ENCODE data around the gene METTL25. TPM values are rescaled to one million over a fixed set of nuclear protein-coding genes. Genes with fewer than 3 reads are reported as not detected.

METTL25 gene
- total RNA-seq, 4 donors from 2014 or later, result 6.1 to 16.8 (median 12.3) TPM

DNA sequence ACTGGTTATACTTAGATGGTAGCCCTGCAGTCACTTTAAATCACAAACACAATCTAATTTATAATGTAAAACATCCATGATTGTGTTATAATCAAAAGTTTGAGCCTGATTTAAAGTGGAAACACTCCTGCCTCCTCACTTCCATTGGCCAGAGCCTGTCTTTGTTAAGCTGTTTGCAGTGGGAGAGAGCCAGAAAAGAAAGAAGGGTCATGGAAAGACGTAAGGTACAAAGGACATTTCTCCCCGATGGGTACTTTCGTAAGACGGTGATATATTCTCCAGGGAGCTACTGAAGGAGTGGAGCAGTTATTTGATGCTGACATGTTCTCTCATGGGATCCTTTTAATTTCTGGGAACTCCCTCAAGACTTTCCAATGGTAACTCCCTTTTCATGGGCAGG lies 164.0 kb downstream of the METTL25 start:
- DNase-seq (ENCODE audit: low spot score in 2 of 2), result no peak
- Histone ChIP-seq H3K36me3 (no peaks in the 10 kb centered on the region), H3K4me1 (peaks cover 0 to 8% (median 0%) of the 10 kb centered on the region in 4 donors), H3K27ac (no peak overlapping the region), H3K27me3 (no peaks in the 10 kb centered on the region), H3K4me3 (no peak overlapping the region), H3K9me3 (peaks cover 0 to 3% (median 0%) of the 10 kb centered on the region in 4 donors)
- WGBS, 2 donors, result 83 to 84% methylated on average over 4 of the region's 4 CpGs
- TF ChIP-seq EP300 (IDR thresholded peaks at IDR 0.05), result no peak
- no peak for TF ChIP-seq POLR2A (IDR thresholded peaks at IDR 0.05)
- TF ChIP-seq, protein P1, sequence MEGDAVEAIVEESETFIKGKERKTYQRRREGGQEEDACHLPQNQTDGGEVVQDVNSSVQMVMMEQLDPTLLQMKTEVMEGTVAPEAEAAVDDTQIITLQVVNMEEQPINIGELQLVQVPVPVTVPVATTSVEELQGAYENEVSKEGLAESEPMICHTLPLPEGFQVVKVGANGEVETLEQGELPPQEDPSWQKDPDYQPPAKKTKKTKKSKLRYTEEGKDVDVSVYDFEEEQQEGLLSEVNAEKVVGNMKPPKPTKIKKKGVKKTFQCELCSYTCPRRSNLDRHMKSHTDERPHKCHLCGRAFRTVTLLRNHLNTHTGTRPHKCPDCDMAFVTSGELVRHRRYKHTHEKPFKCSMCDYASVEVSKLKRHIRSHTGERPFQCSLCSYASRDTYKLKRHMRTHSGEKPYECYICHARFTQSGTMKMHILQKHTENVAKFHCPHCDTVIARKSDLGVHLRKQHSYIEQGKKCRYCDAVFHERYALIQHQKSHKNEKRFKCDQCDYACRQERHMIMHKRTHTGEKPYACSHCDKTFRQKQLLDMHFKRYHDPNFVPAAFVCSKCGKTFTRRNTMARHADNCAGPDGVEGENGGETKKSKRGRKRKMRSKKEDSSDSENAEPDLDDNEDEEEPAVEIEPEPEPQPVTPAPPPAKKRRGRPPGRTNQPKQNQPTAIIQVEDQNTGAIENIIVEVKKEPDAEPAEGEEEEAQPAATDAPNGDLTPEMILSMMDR (IDR thresholded peaks at IDR 0.05), result no peak

DNA sequence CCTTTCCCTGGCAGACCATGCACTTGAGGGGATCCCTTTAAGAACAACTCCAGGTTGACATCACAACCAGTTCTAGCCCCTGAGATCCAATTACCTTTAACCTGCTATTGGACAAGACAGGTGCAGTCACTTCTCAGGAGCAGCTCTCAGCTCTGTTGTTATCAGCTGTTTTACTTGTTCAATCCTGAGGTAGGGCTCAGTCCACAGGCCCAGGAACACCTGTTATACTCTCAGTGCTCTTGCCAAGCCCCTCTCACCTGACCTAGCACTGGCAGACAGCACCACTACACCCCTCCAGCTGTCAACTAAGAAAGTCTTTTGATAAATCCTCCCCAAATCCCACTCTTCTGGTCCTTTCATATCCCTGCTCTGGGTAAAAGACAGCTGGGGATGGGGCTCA lies 164.4 kb downstream of the METTL25 start:
- no peak for DNase-seq (ENCODE audit: low spot score in 2 of 2)
- Histone ChIP-seq H3K4me1 (peaks cover 0 to 8% (median 0%) of the 10 kb centered on the region in 4 donors), H3K27me3 (no peaks in the 10 kb centered on the region), H3K4me3 (no peak overlapping the region), H3K27ac (no peak overlapping the region), H3K9me3 (peaks cover 0 to 3% (median 0%) of the 10 kb centered on the region in 4 donors), H3K36me3 (no peaks in the 10 kb centered on the region)
- no peak for TF ChIP-seq EP300 (IDR thresholded peaks at IDR 0.05)
- TF ChIP-seq, protein P1 (IDR thresholded peaks at IDR 0.05), result no peak
- no peak for TF ChIP-seq POLR2A (IDR thresholded peaks at IDR 0.05)

DNA sequence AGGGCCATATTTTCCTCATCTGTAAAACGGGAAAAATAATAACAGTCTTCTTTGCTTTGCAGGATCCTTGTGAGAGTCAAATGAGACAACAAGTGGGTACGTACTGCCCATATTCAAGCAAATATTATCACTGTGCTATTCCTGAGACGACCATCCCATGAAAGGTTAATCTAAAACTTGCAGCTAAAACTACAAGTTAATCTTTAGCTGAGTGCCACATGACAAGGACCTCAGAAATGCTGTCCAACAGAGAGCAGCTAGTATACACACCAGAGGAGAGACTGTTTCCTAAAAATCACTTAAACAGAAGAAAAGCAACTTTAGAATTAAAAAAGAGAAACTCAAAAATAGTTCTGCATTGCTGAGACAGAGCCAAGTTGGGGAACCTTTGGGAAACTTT lies 165.7 kb downstream of the METTL25 start:
- DNase-seq (ENCODE audit: low spot score in 2 of 2), result no peak
- H3K27ac ChIP-seq, result no peak overlapping the region
- H3K4me1 ChIP-seq, result peaks cover 0 to 8% (median 0%) of the 10 kb centered on the region in 4 donors
- H3K9me3 ChIP-seq, result no peaks in the 10 kb centered on the region
- WGBS, 2 donors, result 25 to 38% methylated on average over 3 of the region's 3 CpGs
- H3K4me3 ChIP-seq, result no peak overlapping the region
- H3K27me3 ChIP-seq, result no peaks in the 10 kb centered on the region
- no peaks in the 10 kb centered on the region for H3K36me3 ChIP-seq
- TF ChIP-seq POLR2A (IDR thresholded peaks at IDR 0.05) (no peak), EP300 (IDR thresholded peaks at IDR 0.05) (no peak)
- TF ChIP-seq, protein P1 (IDR thresholded peaks at IDR 0.05), result no peak

DNA sequence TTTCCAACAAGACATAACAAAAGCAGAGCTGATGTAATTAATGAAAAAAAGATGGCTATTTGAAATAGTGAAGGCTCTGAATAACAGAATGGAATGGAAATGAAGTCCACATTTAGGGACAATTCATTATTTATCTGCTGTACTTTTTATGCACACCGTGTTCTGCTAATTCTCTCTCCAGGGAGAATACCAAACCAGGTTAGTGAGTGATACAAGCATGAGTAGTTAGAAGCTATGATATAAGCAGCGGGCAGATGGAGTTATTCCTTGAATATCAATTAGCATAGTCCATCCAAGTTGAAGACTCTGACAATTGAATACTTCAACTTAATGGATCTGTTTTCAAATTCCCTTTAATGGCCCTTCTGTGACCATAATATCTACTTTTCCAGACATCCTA lies 166.3 kb downstream of the METTL25 start:
- no peak for DNase-seq (ENCODE audit: low spot score in 2 of 2)
- TF ChIP-seq, protein P1 (IDR thresholded peaks at IDR 0.05), result no peak
- no peak for TF ChIP-seq EP300 (IDR thresholded peaks at IDR 0.05)
- TF ChIP-seq POLR2A (IDR thresholded peaks at IDR 0.05), result no peak
- H3K27ac ChIP-seq, result no peak overlapping the region
- no peaks in the 10 kb centered on the region for H3K9me3 ChIP-seq
- peaks cover 0 to 8% (median 0%) of the 10 kb centered on the region in 4 donors for H3K4me1 ChIP-seq
- no peak overlapping the region for H3K4me3 ChIP-seq
- H3K27me3 ChIP-seq, result no peaks in the 10 kb centered on the region
- no peaks in the 10 kb centered on the region for H3K36me3 ChIP-seq
- 26 to 48% methylated on average over 2 of the region's 2 CpGs for WGBS, 2 donors

DNA sequence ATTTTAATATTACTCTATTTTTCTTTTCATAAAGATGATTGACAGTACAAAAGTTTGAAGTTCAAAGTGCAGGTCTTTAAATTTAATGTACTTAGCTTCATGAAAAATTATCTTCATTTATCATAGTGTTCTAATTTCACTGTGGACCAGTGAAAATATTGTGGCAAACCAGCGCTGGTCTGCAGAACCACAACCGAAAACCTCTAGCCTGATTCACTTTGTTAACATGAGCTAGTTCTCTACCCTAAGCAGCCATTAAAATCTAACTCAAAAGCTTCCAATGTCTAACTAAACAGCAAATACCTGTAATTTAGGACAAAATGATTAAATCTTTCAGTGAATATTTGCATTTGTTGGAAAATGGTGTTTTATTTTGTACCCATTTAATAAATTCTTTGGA lies 167.3 kb downstream of the METTL25 start:
- 92 to 94% methylated on average over 2 of the region's 2 CpGs for WGBS, 2 donors
- Histone ChIP-seq H3K9me3 (no peaks in the 10 kb centered on the region), H3K4me1 (peaks cover 0 to 8% (median 0%) of the 10 kb centered on the region in 4 donors), H3K4me3 (no peak overlapping the region), H3K27ac (no peak overlapping the region), H3K27me3 (no peaks in the 10 kb centered on the region), H3K36me3 (no peaks in the 10 kb centered on the region)
- DNase-seq (ENCODE audit: low spot score in 2 of 2), result no peak
- TF ChIP-seq POLR2A (IDR thresholded peaks at IDR 0.05), result no peak
- TF ChIP-seq, protein P1 (IDR thresholded peaks at IDR 0.05), result no peak
- TF ChIP-seq EP300 (IDR thresholded peaks at IDR 0.05), result no peak

Data from tibial nerve (tissue), 4 donors.